ENCODE measurements around the gene ZNF385A.

DNA sequence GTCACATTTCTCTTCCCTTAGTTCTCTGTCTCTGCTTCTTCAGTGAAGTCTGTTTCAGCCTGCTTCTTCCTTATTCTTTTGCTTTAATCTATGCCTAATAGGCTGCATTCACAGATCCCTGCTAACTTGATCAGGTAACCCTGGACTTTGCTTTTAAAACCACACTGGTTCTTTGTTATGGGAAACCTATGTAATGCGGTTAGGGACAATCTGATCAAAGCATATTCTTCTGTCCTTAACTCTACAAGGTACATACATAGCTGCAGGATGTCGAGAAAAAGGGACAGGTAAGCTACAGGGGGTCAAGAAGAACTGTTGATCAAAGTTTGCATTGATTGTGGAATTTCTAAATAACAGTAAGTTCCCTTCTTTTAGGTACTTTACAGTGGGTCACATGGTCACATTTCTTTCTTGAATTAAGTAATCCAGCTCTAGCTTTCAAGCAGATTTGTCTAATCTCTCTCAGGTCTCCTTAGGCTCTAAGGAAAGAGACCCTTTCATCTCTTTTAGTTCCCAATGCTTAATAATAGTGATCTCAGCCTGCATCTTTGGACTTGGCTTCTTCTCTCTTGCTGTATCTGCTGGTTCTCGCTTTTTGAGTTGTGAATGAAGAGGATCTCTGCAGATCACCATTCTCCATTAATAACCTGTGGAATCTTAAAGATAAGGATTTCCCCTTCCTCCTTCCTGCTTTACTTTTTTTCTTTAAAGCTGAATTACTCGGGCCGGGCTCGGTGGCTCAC lies 55.8 kb downstream of the ZNF385A start:
- TF ChIP-seq, protein P1, sequence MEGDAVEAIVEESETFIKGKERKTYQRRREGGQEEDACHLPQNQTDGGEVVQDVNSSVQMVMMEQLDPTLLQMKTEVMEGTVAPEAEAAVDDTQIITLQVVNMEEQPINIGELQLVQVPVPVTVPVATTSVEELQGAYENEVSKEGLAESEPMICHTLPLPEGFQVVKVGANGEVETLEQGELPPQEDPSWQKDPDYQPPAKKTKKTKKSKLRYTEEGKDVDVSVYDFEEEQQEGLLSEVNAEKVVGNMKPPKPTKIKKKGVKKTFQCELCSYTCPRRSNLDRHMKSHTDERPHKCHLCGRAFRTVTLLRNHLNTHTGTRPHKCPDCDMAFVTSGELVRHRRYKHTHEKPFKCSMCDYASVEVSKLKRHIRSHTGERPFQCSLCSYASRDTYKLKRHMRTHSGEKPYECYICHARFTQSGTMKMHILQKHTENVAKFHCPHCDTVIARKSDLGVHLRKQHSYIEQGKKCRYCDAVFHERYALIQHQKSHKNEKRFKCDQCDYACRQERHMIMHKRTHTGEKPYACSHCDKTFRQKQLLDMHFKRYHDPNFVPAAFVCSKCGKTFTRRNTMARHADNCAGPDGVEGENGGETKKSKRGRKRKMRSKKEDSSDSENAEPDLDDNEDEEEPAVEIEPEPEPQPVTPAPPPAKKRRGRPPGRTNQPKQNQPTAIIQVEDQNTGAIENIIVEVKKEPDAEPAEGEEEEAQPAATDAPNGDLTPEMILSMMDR (IDR thresholded peaks at IDR 0.05) = no peak
- no peak for TF ChIP-seq POLR2A (IDR thresholded peaks at IDR 0.05)
